ENCODE results near the gene RBM39. TPM values are rescaled to one million over a fixed set of nuclear protein-coding genes. Genes with fewer than 3 reads are reported as not detected.

RBM39 gene
- total RNA-seq, 2 donors from 2014 or later, result 276 to 332 TPM

- Mint-ChIP-seq H3K4me3 (no peak overlapping the region), H3K9me3 (peaks cover 2% of the 10 kb centered on the region), H3K27ac (no peak overlapping the region), H3K36me3 (ENCODE audit: low read depth) (peaks cover 12% of the 10 kb centered on the region), H3K4me1 (peaks cover 4% of the 10 kb centered on the region), H3K27me3 (ENCODE audit: insufficient read depth) (no peaks in the 10 kb centered on the region)
- H3K4me1 ChIP-seq (ENCODE audit: control insufficient read depth, insufficient read depth, low read length), result no peaks in the 10 kb centered on the region
- H3K36me3 ChIP-seq (ENCODE audit: control insufficient read depth, insufficient read depth, low read length), result no peaks in the 10 kb centered on the region
- no peak overlapping the region for H3K4me3 ChIP-seq (ENCODE audit: low read length)
- 100% methylated on average over 1 of the region's 1 CpG for WGBS, 2 experiments (ENCODE audit: insufficient coverage in 1 of 2, insufficient read length in 1 of 2)
- H3K27ac ChIP-seq (ENCODE audit: low read depth, low read length), result no peak overlapping the region
- H3K9ac ChIP-seq (ENCODE audit: extremely low read depth, low read length, poor library complexity, severe bottlenecking), result no peak overlapping the region
- DNase-seq, result no peak
- peaks cover under 1% of the 10 kb centered on the region for H3K9me3 ChIP-seq (ENCODE audit: control insufficient read depth, low read length)
- H3K27me3 ChIP-seq (ENCODE audit: control insufficient read depth, insufficient read depth, low read length, poor library complexity, severe bottlenecking), result no peaks in the 10 kb centered on the region
- no peak for TF ChIP-seq CTCF (conservative IDR thresholded peaks at IDR 0.05)
Measured at GRCh38 chr20:35681960-35682359, 60.1 kb downstream of the RBM39 start.

GRCh38 chr20:35680452-35681183, 61.4 kb downstream of the RBM39 start:
- Histone ChIP-seq H3K27me3 (ENCODE audit: control insufficient read depth, insufficient read depth, low read length, poor library complexity, severe bottlenecking) (no peaks in the 10 kb centered on the region), H3K36me3 (ENCODE audit: control insufficient read depth, insufficient read depth, low read length) (no peaks in the 10 kb centered on the region), H3K9ac (ENCODE audit: extremely low read depth, low read length, poor library complexity, severe bottlenecking) (no peak overlapping the region), H3K27ac (ENCODE audit: low read depth, low read length) (no peak overlapping the region), H3K4me3 (ENCODE audit: low read length) (no peak overlapping the region), H3K9me3 (ENCODE audit: control insufficient read depth, low read length) (no peaks in the 10 kb centered on the region), H3K4me1 (ENCODE audit: control insufficient read depth, insufficient read depth, low read length) (no peaks in the 10 kb centered on the region)
- Mint-ChIP-seq H3K9me3 (no peaks in the 10 kb centered on the region), H3K36me3 (ENCODE audit: low read depth) (peaks cover 4% of the 10 kb centered on the region), H3K27me3 (ENCODE audit: insufficient read depth) (no peaks in the 10 kb centered on the region), H3K27ac (no peak overlapping the region), H3K4me3 (no peak overlapping the region), H3K4me1 (peaks cover 4% of the 10 kb centered on the region)
- no peak for DNase-seq
- no peak for TF ChIP-seq CTCF (conservative IDR thresholded peaks at IDR 0.05)
- 87% methylated on average over 2 to 4 of the region's 4 CpGs for WGBS, 2 experiments (ENCODE audit: insufficient coverage in 1 of 2, insufficient read length in 1 of 2)

GRCh38 chr20:35674921-35675320, 67.1 kb downstream of the RBM39 start:
- peaks cover 27% of the 10 kb centered on the region for H3K36me3 Mint-ChIP-seq (ENCODE audit: low read depth)
- WGBS, 2 experiments (ENCODE audit: insufficient coverage in 1 of 2, insufficient read length in 1 of 2), result 95% methylated on average over 4 of the region's 8 CpGs; no CpG with 5 or more reads in 1 of the 2 experiments
- Histone ChIP-seq H3K36me3 (ENCODE audit: control insufficient read depth, insufficient read depth, low read length) (peaks cover 4% of the 10 kb centered on the region), H3K9me3 (ENCODE audit: control insufficient read depth, low read length) (no peaks in the 10 kb centered on the region), H3K4me1 (ENCODE audit: control insufficient read depth, insufficient read depth, low read length) (no peaks in the 10 kb centered on the region), H3K9ac (ENCODE audit: extremely low read depth, low read length, poor library complexity, severe bottlenecking) (no peak overlapping the region), H3K27ac (ENCODE audit: low read depth, low read length) (no peak overlapping the region), H3K27me3 (ENCODE audit: control insufficient read depth, insufficient read depth, low read length, poor library complexity, severe bottlenecking) (no peaks in the 10 kb centered on the region), H3K4me3 (ENCODE audit: low read length) (no peak overlapping the region)
- TF ChIP-seq CTCF (conservative IDR thresholded peaks at IDR 0.05), result no peak
- H3K4me1 Mint-ChIP-seq, result no peaks in the 10 kb centered on the region
- no peak for DNase-seq
- H3K27me3 Mint-ChIP-seq (ENCODE audit: insufficient read depth), result no peaks in the 10 kb centered on the region
- H3K9me3 Mint-ChIP-seq, result no peaks in the 10 kb centered on the region
- H3K27ac Mint-ChIP-seq, result no peak overlapping the region
- H3K4me3 Mint-ChIP-seq, result no peak overlapping the region

All from endodermal cell (in vitro differentiated cells).